Bone marrow (tissue), 2 donors: Measurements from ENCODE around the gene WDR33.

Source experiments
- DNase-seq, 2 donors: peaks; one replicate each; lab custom pipeline; 2025; lab: John Stamatoyannopoulos, UW

Gene WDR33

GRCh38 chr2:127695491-127696472 is 115.2 kb downstream of the WDR33 start:
- peak in 1 of 2 donors; percentile 58 for DNase-seq

- no peak for DNase-seq
Measured at GRCh38 chr2:127694986-127695385, 116.0 kb downstream of the WDR33 start.

GRCh38 chr2:127690696-127691095 is 120.3 kb downstream of the WDR33 start:
- DNase-seq = no peak

- no peak for DNase-seq
Measured at GRCh38 chr2:127688405-127688804, 122.6 kb downstream of the WDR33 start.

GRCh38 chr2:127685410-127686080 is 125.4 kb downstream of the WDR33 start:
- DNase-seq = no peak

GRCh38 chr2:127683757-127684156 is 127.2 kb downstream of the WDR33 start:
- DNase-seq = no peak

- no peak for DNase-seq
Measured at GRCh38 chr2:127683056-127683455, 127.9 kb downstream of the WDR33 start.

- no peak for DNase-seq
Measured at GRCh38 chr2:127681976-127682857, 128.8 kb downstream of the WDR33 start.

- no peak for DNase-seq
Measured at GRCh38 chr2:127681288-127681804, 129.6 kb downstream of the WDR33 start.

GRCh38 chr2:127680706-127681287 is 130.2 kb downstream of the WDR33 start:
- DNase-seq = no peak

- no peak for DNase-seq
Measured at GRCh38 chr2:127679680-127680361, 131.2 kb downstream of the WDR33 start.

GRCh38 chr2:127678991-127679390 is 132.0 kb downstream of the WDR33 start:
- no peak for DNase-seq

GRCh38 chr2:127678531-127678930 is 132.4 kb downstream of the WDR33 start:
- no peak for DNase-seq

GRCh38 chr2:127676906-127677305 is 134.1 kb downstream of the WDR33 start:
- DNase-seq = no peak

GRCh38 chr2:127675331-127676261 is 135.4 kb downstream of the WDR33 start, which contains the start of gene LIMS2:
Gene LIMS2, minus strand, starts transcription at chr2:127675530. Its CDS starts 506 bp downstream, at chr2:127675024.
- no peak for DNase-seq

GRCh38 chr2:127674241-127675209 is 136.4 kb downstream of the WDR33 start:
- no peak for DNase-seq

GRCh38 chr2:127673291-127674069 is 137.5 kb downstream of the WDR33 start:
- DNase-seq = no peak
